ENCODE measurements around the gene PPRC1.

GRCh38 chr10:102120991-102121738 is 11.7 kb upstream of the PPRC1 start:
- TF ChIP-seq CTCF (IDR thresholded peaks at IDR 0.05) (no peak), POLR2A (IDR thresholded peaks at IDR 0.05) (no peak)

Data from testis (tissue), 2 donors.